ENCODE results near the gene RDH16. TPM values are rescaled to one million over a fixed set of nuclear protein-coding genes. Genes with fewer than 3 reads are reported as not detected.
A peak's percentile ranks its signal among the peaks of the same experiment; 100 is the strongest.

The RDH16 gene
- total RNA-seq, 1 experiment from 2014 or later, result 0.39 TPM

DNA sequence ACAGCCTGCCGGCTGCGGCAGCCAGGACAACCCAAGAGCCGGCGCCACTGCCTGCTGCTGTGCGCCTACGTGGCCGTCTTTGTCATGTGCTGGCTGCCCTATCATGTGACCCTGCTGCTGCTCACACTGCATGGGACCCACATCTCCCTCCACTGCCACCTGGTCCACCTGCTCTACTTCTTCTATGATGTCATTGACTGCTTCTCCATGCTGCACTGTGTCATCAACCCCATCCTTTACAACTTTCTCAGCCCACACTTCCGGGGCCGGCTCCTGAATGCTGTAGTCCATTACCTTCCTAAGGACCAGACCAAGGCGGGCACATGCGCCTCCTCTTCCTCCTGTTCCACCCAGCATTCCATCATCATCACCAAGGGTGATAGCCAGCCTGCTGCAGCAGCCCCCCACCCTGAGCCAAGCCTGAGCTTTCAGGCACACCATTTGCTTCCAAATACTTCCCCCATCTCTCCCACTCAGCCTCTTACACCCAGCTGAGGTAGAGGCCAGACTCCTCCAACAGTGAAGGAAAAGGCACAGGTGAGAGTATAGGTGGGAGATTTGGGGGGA, 38.6 kb upstream of the RDH16 start:
- Histone ChIP-seq H3K9me3 (ENCODE audit: control insufficient read depth, low read depth, low read length) (no peaks in the 10 kb centered on the region), H2BK12ac (ENCODE audit: insufficient read length, low read depth, low read length) (no peak overlapping the region), H2BK20ac (ENCODE audit: low read depth, low read length, poor library complexity, severe bottlenecking) (no peak overlapping the region), H3K4me1 (ENCODE audit: insufficient read depth, low read length) (no peaks in the 10 kb centered on the region), H3K23ac (ENCODE audit: insufficient read length, low read depth, low read length) (no peak overlapping the region), H3K27me3 (ENCODE audit: insufficient read depth, low read length) (no peaks in the 10 kb centered on the region), H3K4me2 (ENCODE audit: insufficient read depth, insufficient read length, low read length) (no peak overlapping the region), H3K4ac (ENCODE audit: low read depth, low read length) (no peak overlapping the region), H3K27ac (ENCODE audit: insufficient read length, low read depth, low read length) (no peak overlapping the region), H3K56ac (ENCODE audit: insufficient read length, low read depth, low read length) (no peak overlapping the region), H4K20me1 (ENCODE audit: control insufficient read depth, insufficient read depth, insufficient read length) (no peaks in the 10 kb centered on the region), H4K91ac (ENCODE audit: insufficient read length, low read depth, low read length) (no peak overlapping the region), H2BK120ac (ENCODE audit: low read depth, low read length, poor library complexity, severe bottlenecking) (no peak overlapping the region), H3K23me2 (ENCODE audit: insufficient read length, low read depth, low read length, poor library complexity, severe bottlenecking) (no peaks in the 10 kb centered on the region), H3K79me1 (ENCODE audit: insufficient read depth, low read depth, low read length, poor library complexity, severe bottlenecking) (peaks cover 13% of the 10 kb centered on the region), H4K8ac (replicated peaks; ENCODE audit: insufficient read length, low read depth, low read length) (no peak overlapping the region), H2AK5ac (ENCODE audit: insufficient read length, low read length) (no peak overlapping the region), H3K79me2 (ENCODE audit: insufficient read depth, low read length) (peaks cover 3% of the 10 kb centered on the region), H3K18ac (ENCODE audit: insufficient read length, low read depth, low read length) (no peak overlapping the region), H3T11ph (ENCODE audit: low read length) (no peak overlapping the region), H2BK5ac (ENCODE audit: insufficient read length, low read length) (no peak overlapping the region), H3K14ac (ENCODE audit: insufficient read depth, low read length) (no peak overlapping the region), H2BK15ac (ENCODE audit: low read depth, low read length) (no peak overlapping the region), H4K5ac (ENCODE audit: insufficient read length, low read depth, low read length) (no peak overlapping the region), H2AFZ (ENCODE audit: low read length) (no peak overlapping the region), H3K9ac (ENCODE audit: extremely low read depth, insufficient read length, low read length) (no peak overlapping the region)
- TF ChIP-seq, protein P1, sequence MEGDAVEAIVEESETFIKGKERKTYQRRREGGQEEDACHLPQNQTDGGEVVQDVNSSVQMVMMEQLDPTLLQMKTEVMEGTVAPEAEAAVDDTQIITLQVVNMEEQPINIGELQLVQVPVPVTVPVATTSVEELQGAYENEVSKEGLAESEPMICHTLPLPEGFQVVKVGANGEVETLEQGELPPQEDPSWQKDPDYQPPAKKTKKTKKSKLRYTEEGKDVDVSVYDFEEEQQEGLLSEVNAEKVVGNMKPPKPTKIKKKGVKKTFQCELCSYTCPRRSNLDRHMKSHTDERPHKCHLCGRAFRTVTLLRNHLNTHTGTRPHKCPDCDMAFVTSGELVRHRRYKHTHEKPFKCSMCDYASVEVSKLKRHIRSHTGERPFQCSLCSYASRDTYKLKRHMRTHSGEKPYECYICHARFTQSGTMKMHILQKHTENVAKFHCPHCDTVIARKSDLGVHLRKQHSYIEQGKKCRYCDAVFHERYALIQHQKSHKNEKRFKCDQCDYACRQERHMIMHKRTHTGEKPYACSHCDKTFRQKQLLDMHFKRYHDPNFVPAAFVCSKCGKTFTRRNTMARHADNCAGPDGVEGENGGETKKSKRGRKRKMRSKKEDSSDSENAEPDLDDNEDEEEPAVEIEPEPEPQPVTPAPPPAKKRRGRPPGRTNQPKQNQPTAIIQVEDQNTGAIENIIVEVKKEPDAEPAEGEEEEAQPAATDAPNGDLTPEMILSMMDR (conservative IDR thresholded peaks at IDR 0.05), result no peak
- peaks cover 9 to 32% (median 30%) of the 10 kb centered on the region in 3 experiments for H3K36me3 Mint-ChIP-seq (ENCODE audit: insufficient read depth in 1 of 3, low read depth in 3 of 3)
- H3K27me3 Mint-ChIP-seq (ENCODE audit: low read depth), result no peaks in the 10 kb centered on the region
- H3K4me1 Mint-ChIP-seq, result peaks cover 6 to 9% of the 10 kb centered on the region in 2 experiments
- DNase-seq, result no peak
- H3K27ac Mint-ChIP-seq, result peak overlapping the region in 1 of 3 experiments; percentile 53; a peak in 3 of 7 replicates
- no peak overlapping the region for H3K4me3 Mint-ChIP-seq
- no peaks in the 10 kb centered on the region; a peak in 1 of 5 replicates for H3K9me3 Mint-ChIP-seq
- no CpG with 5 or more reads among the region's 11 CpGs for WGBS (ENCODE audit: extremely low coverage, insufficient read length, low lambda C conversion rate)
